HG02610 (cell line): Measurements from ENCODE around the gene HBZ.
"Not testable (repeated sequence)": the region's sequence is repeated elsewhere in the genome, so short reads cannot be mapped to it uniquely, and the experiment has no call there.

ENCODE experiments used
- ATAC-seq: cut with Tn5 transposase; IDR thresholded peaks from one replicate; pipeline ENCODE4 v1.9.1; 2021; ENCODE audit warnings: mild to moderate bottlenecking, moderate library complexity; ENCODE audit not compliant: unreplicated experiment

Gene HBZ

GRCh38 chr16:164134-164823 lies 11.8 kb downstream of the HBZ start:
- ATAC-seq, result not testable (repeated sequence)

GRCh38 chr16:164827-165538 lies 12.5 kb downstream of the HBZ start:
- ATAC-seq, result no peak

DNA sequence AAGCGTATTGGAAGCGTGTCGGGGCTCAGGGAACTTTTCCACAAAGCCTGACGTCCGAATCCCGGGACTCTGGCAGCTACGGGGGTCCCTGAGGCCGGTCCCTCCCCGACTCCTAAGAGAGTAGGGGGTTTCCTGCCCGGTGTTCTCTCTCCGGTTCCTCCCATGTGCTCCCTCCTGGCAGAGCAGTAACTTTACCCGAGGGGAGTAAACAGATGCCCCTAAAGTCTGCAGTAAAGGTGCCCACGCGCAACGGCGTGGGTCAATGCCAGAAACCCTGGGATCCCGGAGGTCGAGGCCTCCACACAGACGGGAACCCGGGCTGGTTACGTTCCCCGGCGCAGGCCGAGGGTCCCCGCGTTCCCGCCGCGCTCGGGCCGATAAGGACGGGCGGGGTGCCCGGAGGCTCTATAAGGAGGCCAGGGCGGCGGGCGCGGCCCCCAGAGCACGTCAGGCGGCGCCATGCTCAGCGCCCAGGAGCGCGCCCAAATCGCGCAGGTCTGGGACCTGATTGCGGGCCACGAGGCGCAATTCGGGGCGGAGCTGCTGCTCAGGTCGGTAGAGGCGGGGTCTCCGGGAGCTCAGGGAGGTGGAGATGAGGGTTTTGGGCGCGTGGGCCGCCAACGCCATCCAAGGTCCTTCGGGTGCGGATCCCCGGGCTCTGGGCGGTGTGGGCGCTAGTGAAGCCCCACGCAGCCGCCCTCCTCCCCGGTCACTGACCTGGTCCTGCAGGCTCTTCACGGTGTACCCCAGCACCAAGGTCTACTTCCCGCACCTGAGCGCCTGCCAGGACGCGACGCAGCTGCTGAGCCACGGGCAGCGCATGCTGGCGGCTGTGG lies 13.3 kb downstream of the HBZ start, which contains the start of gene HBM:
HBM (plus strand) TSS at position 440 of the 836 bp plus-strand sequence; CDS start at position 460, 20 bp downstream.
- no peak for ATAC-seq

- ATAC-seq, result no peak
These were observed 14.1 kb downstream of the HBZ start for GRCh38 chr16:166375-167121.

- no peak for ATAC-seq
These were observed 14.8 kb downstream of the HBZ start for GRCh38 chr16:167122-167690.

DNA sequence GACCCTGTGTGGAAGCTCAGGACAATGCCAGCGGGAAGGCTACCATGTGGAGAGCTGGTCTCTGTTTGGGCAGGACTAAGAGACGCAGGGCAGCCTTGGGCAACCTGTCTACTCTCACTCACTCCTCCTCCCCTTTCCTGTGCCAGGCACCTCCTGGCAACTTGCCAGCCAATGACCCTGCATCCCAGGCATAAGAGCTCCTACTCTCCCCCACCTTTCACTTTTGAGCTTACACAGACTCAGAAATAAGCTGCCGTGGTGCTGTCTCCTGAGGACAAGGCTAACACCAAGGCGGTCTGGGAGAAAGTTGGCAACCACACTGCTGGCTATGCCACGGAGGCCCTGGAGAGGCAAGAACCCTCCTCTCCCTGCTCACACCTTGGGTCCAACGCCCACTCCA lies 16.0 kb downstream of the HBZ start:
- ATAC-seq, result no peak

- ATAC-seq, result no peak
These were observed 16.6 kb downstream of the HBZ start for GRCh38 chr16:169014-169413.

GRCh38 chr16:170088-170507 lies 17.7 kb downstream of the HBZ start:
- ATAC-seq, result not testable (repeated sequence)

- no peak for ATAC-seq
These were observed 18.3 kb downstream of the HBZ start for GRCh38 chr16:170788-171187.

GRCh38 chr16:172374-172941 lies 20.0 kb downstream of the HBZ start, which contains the start of gene HBA2:
Gene HBA2, plus strand, starts transcription at chr16:172876. Its CDS starts 37 bp downstream, at chr16:172913.
- not testable (repeated sequence) for ATAC-seq

GRCh38 chr16:173211-173854 lies 20.9 kb downstream of the HBZ start:
- ATAC-seq, result not testable (repeated sequence)

- not testable (repeated sequence) for ATAC-seq
These were observed 21.7 kb downstream of the HBZ start for GRCh38 chr16:173928-174769.

DNA sequence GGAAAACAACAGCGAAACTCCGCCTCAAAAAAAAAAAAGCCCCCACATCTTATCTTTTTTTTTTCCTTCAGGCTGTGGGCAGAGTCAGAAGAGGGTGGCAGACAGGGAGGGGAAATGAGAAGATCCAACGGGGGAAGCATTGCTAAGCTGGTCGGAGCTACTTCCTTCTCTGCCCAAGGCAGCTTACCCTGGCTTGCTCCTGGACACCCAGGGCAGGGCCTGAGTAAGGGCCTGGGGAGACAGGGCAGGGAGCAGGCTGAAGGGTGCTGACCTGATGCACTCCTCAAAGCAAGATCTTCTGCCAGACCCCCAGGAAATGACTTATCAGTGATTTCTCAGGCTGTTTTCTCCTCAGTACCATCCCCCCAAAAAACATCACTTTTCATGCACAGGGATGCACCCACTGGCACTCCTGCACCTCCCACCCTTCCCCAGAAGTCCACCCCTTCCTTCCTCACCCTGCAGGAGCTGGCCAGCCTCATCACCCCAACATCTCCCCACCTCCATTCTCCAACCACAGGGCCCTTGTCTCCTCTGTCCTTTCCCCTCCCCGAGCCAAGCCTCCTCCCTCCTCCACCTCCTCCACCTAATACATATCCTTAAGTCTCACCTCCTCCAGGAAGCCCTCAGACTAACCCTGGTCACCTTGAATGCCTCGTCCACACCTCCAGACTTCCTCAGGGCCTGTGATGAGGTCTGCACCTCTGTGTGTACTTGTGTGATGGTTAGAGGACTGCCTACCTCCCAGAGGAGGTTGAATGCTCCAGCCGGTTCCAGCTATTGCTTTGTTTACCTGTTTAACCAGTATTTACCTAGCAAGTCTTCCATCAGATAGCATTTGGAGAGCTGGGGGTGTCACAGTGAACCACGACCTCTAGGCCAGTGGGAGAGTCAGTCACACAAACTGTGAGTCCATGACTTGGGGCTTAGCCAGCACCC lies 22.8 kb downstream of the HBZ start:
- no peak for ATAC-seq

DNA sequence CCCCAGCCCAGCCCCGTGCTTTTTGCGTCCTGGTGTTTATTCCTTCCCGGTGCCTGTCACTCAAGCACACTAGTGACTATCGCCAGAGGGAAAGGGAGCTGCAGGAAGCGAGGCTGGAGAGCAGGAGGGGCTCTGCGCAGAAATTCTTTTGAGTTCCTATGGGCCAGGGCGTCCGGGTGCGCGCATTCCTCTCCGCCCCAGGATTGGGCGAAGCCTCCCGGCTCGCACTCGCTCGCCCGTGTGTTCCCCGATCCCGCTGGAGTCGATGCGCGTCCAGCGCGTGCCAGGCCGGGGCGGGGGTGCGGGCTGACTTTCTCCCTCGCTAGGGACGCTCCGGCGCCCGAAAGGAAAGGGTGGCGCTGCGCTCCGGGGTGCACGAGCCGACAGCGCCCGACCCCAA lies 23.6 kb downstream of the HBZ start:
- ATAC-seq, result not testable (repeated sequence)

DNA sequence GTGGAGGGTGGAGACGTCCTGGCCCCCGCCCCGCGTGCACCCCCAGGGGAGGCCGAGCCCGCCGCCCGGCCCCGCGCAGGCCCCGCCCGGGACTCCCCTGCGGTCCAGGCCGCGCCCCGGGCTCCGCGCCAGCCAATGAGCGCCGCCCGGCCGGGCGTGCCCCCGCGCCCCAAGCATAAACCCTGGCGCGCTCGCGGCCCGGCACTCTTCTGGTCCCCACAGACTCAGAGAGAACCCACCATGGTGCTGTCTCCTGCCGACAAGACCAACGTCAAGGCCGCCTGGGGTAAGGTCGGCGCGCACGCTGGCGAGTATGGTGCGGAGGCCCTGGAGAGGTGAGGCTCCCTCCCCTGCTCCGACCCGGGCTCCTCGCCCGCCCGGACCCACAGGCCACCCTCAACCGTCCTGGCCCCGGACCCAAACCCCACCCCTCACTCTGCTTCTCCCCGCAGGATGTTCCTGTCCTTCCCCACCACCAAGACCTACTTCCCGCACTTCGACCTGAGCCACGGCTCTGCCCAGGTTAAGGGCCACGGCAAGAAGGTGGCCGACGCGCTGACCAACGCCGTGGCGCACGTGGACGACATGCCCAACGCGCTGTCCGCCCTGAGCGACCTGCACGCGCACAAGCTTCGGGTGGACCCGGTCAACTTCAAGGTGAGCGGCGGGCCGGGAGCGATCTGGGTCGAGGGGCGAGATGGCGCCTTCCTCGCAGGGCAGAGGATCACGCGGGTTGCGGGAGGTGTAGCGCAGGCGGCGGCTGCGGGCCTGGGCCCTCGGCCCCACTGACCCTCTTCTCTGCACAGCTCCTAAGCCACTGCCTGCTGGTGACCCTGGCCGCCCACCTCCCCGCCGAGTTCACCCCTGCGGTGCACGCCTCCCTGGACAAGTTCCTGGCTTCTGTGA lies 24.3 kb downstream of the HBZ start, which contains the start of gene HBA1:
HBA1 (plus strand) TSS at position 204 of the 906 bp plus-strand sequence; CDS start at position 241, 37 bp downstream.
- ATAC-seq, result not testable (repeated sequence)

GRCh38 chr16:177394-177822 lies 25.0 kb downstream of the HBZ start:
- ATAC-seq, result no peak
